NAMALWA (cell line): ENCODE results near the gene CCSER1.
"Not testable (repeated sequence)": the region's sequence is repeated elsewhere in the genome, so short reads cannot be mapped to it uniquely, and the experiment has no call there.

ENCODE experiments used
- DNase-seq: peaks from one replicate; pipeline ENCODE4 v3.0.0-alpha.2; 2015; ENCODE audit warnings: low spot score

CCSER1 gene

GRCh38 chr4:91170768-91171167, 1043.6 kb downstream of the CCSER1 start:
- DNase-seq = no peak

GRCh38 chr4:91171217-91171616, 1044.0 kb downstream of the CCSER1 start:
- no peak for DNase-seq

- not testable (repeated sequence) for DNase-seq
Observed at GRCh38 chr4:91185061-91185460, 1057.9 kb downstream of the CCSER1 start.

GRCh38 chr4:91198951-91199350, 1071.8 kb downstream of the CCSER1 start:
- DNase-seq = peak; percentile 41

GRCh38 chr4:91207535-91207934, 1080.3 kb downstream of the CCSER1 start:
- DNase-seq = no peak

- DNase-seq = no peak
Observed at GRCh38 chr4:91212211-91212610, 1085.0 kb downstream of the CCSER1 start.

GRCh38 chr4:91217831-91218403, 1090.7 kb downstream of the CCSER1 start:
- not testable (repeated sequence) for DNase-seq

- DNase-seq = no peak
Observed at GRCh38 chr4:91220315-91220714, 1093.1 kb downstream of the CCSER1 start.

- DNase-seq = no peak
Observed at GRCh38 chr4:91222014-91222413, 1094.8 kb downstream of the CCSER1 start.

- no peak for DNase-seq
Observed at GRCh38 chr4:91226867-91227266, 1099.7 kb downstream of the CCSER1 start.

- DNase-seq = no peak
Observed at GRCh38 chr4:91228659-91229058, 1101.5 kb downstream of the CCSER1 start.

- DNase-seq = no peak
Observed at GRCh38 chr4:91233164-91233563, 1106.0 kb downstream of the CCSER1 start.

- DNase-seq = no peak
Observed at GRCh38 chr4:91243132-91243531, 1115.9 kb downstream of the CCSER1 start.

- DNase-seq = no peak
Observed at GRCh38 chr4:91256043-91256442, 1128.8 kb downstream of the CCSER1 start.

- DNase-seq = no peak
Observed at GRCh38 chr4:91256751-91257150, 1129.6 kb downstream of the CCSER1 start.

GRCh38 chr4:91257721-91258120, 1130.5 kb downstream of the CCSER1 start:
- DNase-seq = no peak

GRCh38 chr4:91258326-91258725, 1131.1 kb downstream of the CCSER1 start:
- DNase-seq = no peak

GRCh38 chr4:91267543-91267942, 1140.3 kb downstream of the CCSER1 start:
- no peak for DNase-seq

- not testable (repeated sequence) for DNase-seq
Observed at GRCh38 chr4:91268481-91268880, 1141.3 kb downstream of the CCSER1 start.

- no peak for DNase-seq
Observed at GRCh38 chr4:91268913-91269312, 1141.7 kb downstream of the CCSER1 start.

GRCh38 chr4:91279899-91280298, 1152.7 kb downstream of the CCSER1 start:
- no peak for DNase-seq

- DNase-seq = no peak
Observed at GRCh38 chr4:91280551-91281290, 1153.5 kb downstream of the CCSER1 start.

- DNase-seq = no peak
Observed at GRCh38 chr4:91282217-91282616, 1155.0 kb downstream of the CCSER1 start.

- no peak for DNase-seq
Observed at GRCh38 chr4:91283726-91284230, 1156.6 kb downstream of the CCSER1 start.
